ENCODE data around the gene CDC42. TPM values are rescaled to one million over a fixed set of nuclear protein-coding genes. Genes with fewer than 3 reads are reported as not detected.
"Not testable (repeated sequence)": the region's sequence is repeated elsewhere in the genome, so short reads cannot be mapped to it uniquely, and the experiment has no call there.

The CDC42 gene
- polyA plus RNA-seq, 3 donors = 210 to 731 (median 606) TPM

GRCh38 chr1:22031214-22031962, 21.1 kb upstream of the CDC42 start:
- Histone ChIP-seq H2AFZ (ENCODE audit: insufficient read depth, low read depth, low read length, poor library complexity, severe bottlenecking) (peak overlapping the region; percentile 73), H3K9me3 (replicated peaks in 1 of 2; ENCODE audit: control insufficient read depth in 1 of 2, insufficient read depth in 1 of 2, low read length in 2 of 2) (no peaks in the 10 kb centered on the region), H3K4me2 (replicated peaks; ENCODE audit: extremely low read depth, low read length, poor library complexity, severe bottlenecking) (peak overlapping the region; percentile 61), H3K36me3 (replicated peaks in 1 of 2; ENCODE audit: control insufficient read depth in 1 of 2, insufficient read depth in 2 of 2, low read length in 2 of 2) (no peaks in the 10 kb centered on the region), H3K4me1 (ENCODE audit: control insufficient read depth in 1 of 2, insufficient read depth in 2 of 2, low read length in 2 of 2) (peaks cover 19 to 31% of the 10 kb centered on the region in 2 donors), H3K4me3 (replicated peaks in 1 of 3; ENCODE audit: low read depth in 2 of 3, low read length in 3 of 3) (peak overlapping the region in 2 of 3 experiments; percentile 2 to 50), H3K9ac (ENCODE audit: insufficient read depth, low read length, poor library complexity, severe bottlenecking) (peak overlapping the region; percentile 20), H4K20me1 (ENCODE audit: insufficient read depth, low read length) (no peaks in the 10 kb centered on the region), H3K27ac (ENCODE audit: low read depth in 1 of 2, low read length in 2 of 2) (peak overlapping the region; percentile 55 to 82), H3K27me3 (ENCODE audit: control insufficient read depth in 2 of 2, insufficient read depth in 2 of 2, low read length in 2 of 2) (no peaks in the 10 kb centered on the region), H3K79me2 (ENCODE audit: insufficient read depth, low read length) (peaks cover 21% of the 10 kb centered on the region)
- Mint-ChIP-seq H3K36me3 (peaks cover 4 to 6% of the 10 kb centered on the region in 2 donors), H3K9me3 (no peaks in the 10 kb centered on the region), H3K27me3 (ENCODE audit: low read depth in 3 of 3) (no peaks in the 10 kb centered on the region), H3K27ac (peak overlapping the region; percentile 81 to 94 (median 92)), H3K4me3 (peak overlapping the region; percentile 56 to 78), H3K4me1 (peaks cover 30% of the 10 kb centered on the region)
- intact Hi-C loops (cut with micrococcal nuclease) = no loop called here
- WGBS (ENCODE audit: insufficient coverage) = 40% methylated on average over 5 of the region's 8 CpGs
- peak in 2 of 3 donors; percentile 36 to 37 for DNase-seq
- TF ChIP-seq CTCF (IDR thresholded peaks at IDR 0.05) = no peak

GRCh38 chr1:22034834-22035233, 17.7 kb upstream of the CDC42 start:
- H3K9me3 Mint-ChIP-seq; H3K27me3 Mint-ChIP-seq (ENCODE audit: low read depth in 3 of 3); H3K9ac ChIP-seq (ENCODE audit: insufficient read depth, low read length, poor library complexity, severe bottlenecking); H3K4me3 ChIP-seq (replicated peaks in 1 of 3; ENCODE audit: low read depth in 2 of 3, low read length in 3 of 3); H3K4me3 Mint-ChIP-seq; H3K27ac Mint-ChIP-seq; H3K79me2 ChIP-seq (ENCODE audit: insufficient read depth, low read length); intact Hi-C loops (cut with micrococcal nuclease); H2AFZ ChIP-seq (ENCODE audit: insufficient read depth, low read depth, low read length, poor library complexity, severe bottlenecking); DNase-seq; H3K4me2 ChIP-seq (replicated peaks; ENCODE audit: extremely low read depth, low read length, poor library complexity, severe bottlenecking); H4K20me1 ChIP-seq (ENCODE audit: insufficient read depth, low read length); H3K9me3 ChIP-seq (replicated peaks in 1 of 2; ENCODE audit: control insufficient read depth in 1 of 2, insufficient read depth in 1 of 2, low read length in 2 of 2); H3K36me3 ChIP-seq (replicated peaks in 1 of 2; ENCODE audit: control insufficient read depth in 1 of 2, insufficient read depth in 2 of 2, low read length in 2 of 2); H3K27me3 ChIP-seq (ENCODE audit: control insufficient read depth in 2 of 2, insufficient read depth in 2 of 2, low read length in 2 of 2); H3K36me3 Mint-ChIP-seq; H3K27ac ChIP-seq (ENCODE audit: low read depth in 1 of 2, low read length in 2 of 2): not testable (repeated sequence)
- 100% methylated on average over 2 of the region's 5 CpGs for WGBS (ENCODE audit: insufficient coverage)
- H3K4me1 Mint-ChIP-seq = peaks cover 48% of the 10 kb centered on the region
- H3K4me1 ChIP-seq (ENCODE audit: control insufficient read depth in 1 of 2, insufficient read depth in 2 of 2, low read length in 2 of 2) = peaks cover 44 to 56% of the 10 kb centered on the region in 2 donors
